GM23338 (cell line): Measurements from ENCODE around the gene ANKLE2.

Experiments used
- CTCF ChIP-seq, 2 experiments: fragments of 200-600 bp in 1 of 2; sonication (generic) in 1 of 2; conservative IDR thresholded peaks; 2 replicates each; pipeline versions ENCODE4 v1.5.1 to v1.6.1; 2016 to 2017; ENCODE audit warnings: antibody characterized with exemption in 2 of 2, low read depth in 2 of 2, mild to moderate bottlenecking in 2 of 2, moderate library complexity in 1 of 2
- EZH2 ChIP-seq: fragments of 200-600 bp; sonication (generic); IDR thresholded peaks from one replicate; pipeline ENCODE4 v1.8.0; 2017; ENCODE audit warnings: antibody characterized with exemption, mild to moderate bottlenecking, low read depth; ENCODE audit not compliant: unreplicated experiment
- JUNB ChIP-seq: IDR thresholded peaks from one replicate; pipeline ENCODE4 v1.6.1; 2016; ENCODE audit warnings: antibody characterized with exemption; ENCODE audit not compliant: unreplicated experiment
- POLR2AphosphoS5 ChIP-seq: IDR thresholded peaks from 2 replicates; pipeline ENCODE4 v1.6.1; 2016; ENCODE audit warnings: antibody characterized with exemption, low read depth
- REST ChIP-seq: IDR thresholded peaks from one replicate; pipeline ENCODE4 v1.6.1; 2018; ENCODE audit warnings: antibody characterized with exemption; ENCODE audit not compliant: unreplicated experiment

DNA sequence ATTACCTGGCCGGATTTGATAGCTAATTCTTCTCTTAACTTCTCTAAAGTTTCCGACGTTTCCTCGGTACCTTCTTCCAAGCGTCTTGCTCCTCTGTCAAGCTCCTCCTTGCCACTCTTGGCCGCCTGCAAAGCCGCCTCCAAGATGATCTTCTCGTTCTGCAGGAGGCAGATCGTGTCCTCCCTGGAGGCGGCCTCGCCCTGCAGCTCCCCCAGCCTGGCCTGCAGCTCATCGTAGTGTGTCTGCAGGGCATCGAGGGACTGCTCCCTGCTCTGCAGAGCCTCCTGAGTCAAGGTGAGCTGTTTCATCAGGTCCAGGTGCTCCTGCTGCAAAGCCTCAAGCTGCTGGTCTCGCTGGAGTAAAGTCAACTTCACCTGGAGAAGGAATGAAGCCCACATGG lies 34.2 kb upstream of the ANKLE2 start:
- TF ChIP-seq POLR2AphosphoS5 (no peak), CTCF (conservative IDR thresholded peaks at IDR 0.05; ENCODE audit: low read depth in 2 of 2) (no peak), EZH2 (no peak), JUNB (no peak), REST (no peak)
